ENCODE data around the gene TSSC4. TPM values are rescaled to one million over a fixed set of nuclear protein-coding genes. Genes with fewer than 3 reads are reported as not detected.
"Not testable (repeated sequence)": the region's sequence is repeated elsewhere in the genome, so short reads cannot be mapped to it uniquely, and the experiment has no call there.

Gene TSSC4
- total RNA-seq = 31.4 TPM
- long read RNA-seq, transcript TSSC4-201 (3 exons, 1,686 nt) = major isoform, 23 of 26 reads
- long read RNA-seq, partial matches to known transcripts = 0 of 26 reads
- long read RNA-seq, other reads (novel, unspliced or antisense) = 2 of 26 reads

GRCh38 chr11:2400069-2400761 is at the start of gene TSSC4:
TSS of gene TSSC4 (plus strand) at chr11:2400750. CDS start at chr11:2402634, 1,884 bp downstream.
- ATAC-seq = peak; percentile 94
- intact Hi-C loops (cut with DNase I) = loop anchor here (1.0 to 5.0 kb wide), 3 partner anchors 21 to 213 kb away; no protein-coding TSS in a partner anchor
- peak; percentile 100 for DNase-seq (ENCODE audit: missing footprints)

DNA sequence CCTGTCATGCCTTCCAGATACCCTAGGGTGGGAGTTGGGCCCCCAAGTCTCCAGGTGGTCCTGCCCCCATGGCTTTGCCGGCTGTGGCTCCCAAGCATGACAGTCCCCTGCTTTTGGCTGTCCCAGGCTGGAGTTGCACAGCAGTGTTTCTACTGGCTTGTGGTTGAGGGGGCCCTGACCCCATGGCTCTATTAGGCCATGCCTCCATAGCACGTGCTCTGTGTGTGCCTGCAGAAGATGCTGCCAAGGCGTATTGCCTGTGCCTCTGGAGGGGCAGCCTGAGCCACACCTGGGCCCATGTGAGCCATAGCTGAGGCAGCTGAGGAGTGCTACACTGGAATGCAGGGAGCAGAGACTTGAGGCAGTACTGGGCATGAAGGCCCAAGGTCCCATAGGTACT is 48.8 kb upstream of the TSSC4 start:
- DNase-seq (ENCODE audit: missing footprints) (no peak), ATAC-seq (no peak)
- intact Hi-C loops (cut with DNase I) = no loop called here

DNA sequence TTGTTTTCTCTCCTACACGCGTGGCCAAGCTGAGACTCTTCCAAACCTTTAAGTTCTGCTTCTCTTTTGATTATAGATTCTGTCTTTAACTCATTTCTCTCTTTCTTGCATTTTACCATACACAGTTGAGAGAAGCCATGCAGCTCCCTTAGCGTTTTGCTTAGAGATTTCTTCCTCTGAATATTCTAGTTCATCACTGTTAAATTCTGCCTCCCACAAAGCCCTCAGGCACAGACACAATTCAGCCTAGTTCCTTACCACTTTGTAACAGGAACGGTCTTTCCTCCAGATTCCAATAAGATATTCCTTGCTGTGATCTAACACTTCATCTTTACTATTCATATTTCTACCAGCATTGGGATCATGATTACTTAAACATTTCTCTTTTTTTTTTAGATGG is 48.1 kb upstream of the TSSC4 start:
- ATAC-seq (no peak), DNase-seq (ENCODE audit: missing footprints) (no peak)
- intact Hi-C loops (cut with DNase I) = no loop called here

- ATAC-seq (no peak), DNase-seq (ENCODE audit: missing footprints) (no peak)
- intact Hi-C loops (cut with DNase I) = no loop called here
Observed at GRCh38 chr11:2355000-2355644, 45.4 kb upstream of the TSSC4 start.

- ATAC-seq (no peak), DNase-seq (ENCODE audit: missing footprints) (no peak)
- intact Hi-C loops (cut with DNase I) = no loop called here
Observed at GRCh38 chr11:2357246-2357645, 43.3 kb upstream of the TSSC4 start.

- ATAC-seq; intact Hi-C loops (cut with DNase I): not testable (repeated sequence)
Observed at GRCh38 chr11:2357651-2358050, 42.9 kb upstream of the TSSC4 start.

GRCh38 chr11:2358754-2359442 is 41.7 kb upstream of the TSSC4 start:
- DNase-seq (ENCODE audit: missing footprints) (no peak), ATAC-seq (no peak)
- intact Hi-C loops (cut with DNase I) = no loop called here

More at GRCh38 chr11:2357651-2358050, 42.9 kb upstream of the TSSC4 start:
- not testable (repeated sequence) for DNase-seq (ENCODE audit: missing footprints)

DNA sequence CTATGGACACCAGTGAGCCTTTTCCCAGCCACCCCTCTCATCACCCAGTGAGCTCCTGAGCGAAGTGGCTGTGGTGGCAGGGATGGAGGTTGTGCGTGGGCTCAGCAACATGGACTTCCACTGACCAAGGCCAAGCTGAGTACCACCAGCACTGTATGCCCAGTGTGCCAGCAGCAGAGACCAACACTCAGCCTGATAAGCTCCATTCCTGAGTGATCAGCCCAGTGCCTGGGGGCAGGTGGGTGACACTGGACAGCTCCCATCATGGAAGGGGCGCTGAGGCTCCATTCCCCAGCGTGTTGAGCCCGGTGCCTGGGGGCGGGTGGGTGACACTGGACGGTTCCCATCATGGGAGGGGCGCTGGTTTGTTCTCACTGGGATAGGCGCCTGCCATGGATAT is 41.0 kb upstream of the TSSC4 start:
- intact Hi-C loops (cut with DNase I) = no loop called here
- no peak for ATAC-seq
- no peak for DNase-seq (ENCODE audit: missing footprints)

GRCh38 chr11:2360081-2360642 is 40.4 kb upstream of the TSSC4 start:
- intact Hi-C loops (cut with DNase I) = no loop called here
- no peak for DNase-seq (ENCODE audit: missing footprints)
- no peak for ATAC-seq

- DNase-seq (ENCODE audit: missing footprints) = no peak
- intact Hi-C loops (cut with DNase I) = no loop called here
- ATAC-seq = no peak
Observed at GRCh38 chr11:2361565-2361964, 39.0 kb upstream of the TSSC4 start.

DNA sequence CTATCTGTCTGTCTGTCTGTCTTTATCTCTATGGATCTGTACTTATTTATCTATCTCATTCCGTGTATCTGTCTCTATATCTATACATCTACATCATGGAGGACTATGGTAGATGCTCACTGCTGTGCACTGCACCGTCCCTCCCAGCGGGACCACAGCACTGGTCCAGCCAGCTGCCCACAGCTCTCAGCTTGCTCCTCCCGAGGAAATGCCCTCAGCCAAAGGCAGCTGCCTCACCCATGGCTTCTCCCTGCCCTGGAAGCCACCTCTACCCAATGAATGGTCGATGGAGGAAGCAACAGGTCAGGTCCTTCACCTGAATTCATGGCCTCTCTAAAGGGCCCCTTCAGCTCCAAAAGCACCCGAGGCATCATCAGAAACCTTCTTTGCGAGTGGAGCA is 38.1 kb upstream of the TSSC4 start:
- intact Hi-C loops (cut with DNase I) = no loop called here
- no peak for DNase-seq (ENCODE audit: missing footprints)
- ATAC-seq = no peak

DNA sequence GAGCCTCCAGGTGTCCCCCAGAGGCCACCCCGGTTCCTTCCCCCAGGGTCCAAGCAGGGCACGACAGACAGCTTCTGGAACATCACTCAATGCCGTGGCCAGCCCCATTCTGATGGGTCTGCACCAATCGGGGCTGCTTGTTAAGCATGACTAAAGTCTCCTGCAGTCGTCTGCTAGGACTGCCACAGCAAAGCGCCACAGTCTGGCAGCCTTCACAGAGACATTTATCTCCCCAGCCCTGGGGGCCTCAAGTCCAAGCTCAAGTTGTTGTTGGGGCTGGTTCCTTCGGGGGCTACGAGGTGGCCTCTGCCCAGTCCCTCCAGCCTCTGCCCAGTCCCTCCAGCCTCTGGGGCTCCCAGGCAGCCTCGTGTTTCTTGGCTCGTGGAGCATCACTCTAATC is 37.4 kb upstream of the TSSC4 start:
- no peak for ATAC-seq
- intact Hi-C loops (cut with DNase I) = no loop called here
- DNase-seq (ENCODE audit: missing footprints) = no peak

- ATAC-seq = no peak
- intact Hi-C loops (cut with DNase I) = no loop called here
Observed at GRCh38 chr11:2363577-2364370, 36.8 kb upstream of the TSSC4 start.

GRCh38 chr11:2364386-2364785 is 36.2 kb upstream of the TSSC4 start:
- intact Hi-C loops (cut with DNase I) = not testable (repeated sequence)

More at GRCh38 chr11:2363577-2364370, 36.8 kb upstream of the TSSC4 start:
- DNase-seq (ENCODE audit: missing footprints) = no peak

DNA sequence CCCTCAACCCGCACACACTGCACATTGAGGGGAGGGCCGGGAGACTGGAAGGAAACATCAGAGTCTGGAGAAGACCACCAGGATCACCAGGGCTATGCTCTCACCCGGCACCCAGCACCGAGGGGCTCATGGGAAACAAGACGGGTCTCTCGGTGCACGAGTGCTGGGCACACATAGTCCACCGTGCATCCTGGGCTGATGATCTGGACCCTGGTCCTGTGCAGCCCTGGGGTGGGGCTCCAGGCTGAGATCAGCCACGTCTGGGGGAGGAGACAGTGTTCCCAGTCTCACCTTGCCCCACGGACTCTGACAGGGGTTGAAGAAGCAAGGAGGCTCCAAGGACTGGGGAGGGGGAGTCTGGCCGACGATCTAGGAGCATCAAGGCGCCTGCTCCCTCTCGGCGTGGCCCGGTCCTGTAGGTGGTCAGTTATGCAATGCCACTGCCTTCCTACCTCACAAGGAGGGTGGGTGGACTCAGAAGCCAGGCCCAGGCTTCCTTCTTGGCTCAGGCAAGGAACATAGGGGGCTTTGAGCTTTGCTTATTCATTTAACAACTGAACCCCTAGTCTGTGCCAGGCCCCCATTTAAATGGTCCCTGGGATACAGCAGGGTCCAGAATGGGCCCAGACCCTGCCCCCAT is 34.9 kb upstream of the TSSC4 start:
- DNase-seq (ENCODE audit: missing footprints) = no peak
- no peak for ATAC-seq
- intact Hi-C loops (cut with DNase I) = no loop called here

More at GRCh38 chr11:2364386-2364785, 36.2 kb upstream of the TSSC4 start:
- ATAC-seq; DNase-seq (ENCODE audit: missing footprints): not testable (repeated sequence)

GRCh38 chr11:2366276-2366675 is 34.3 kb upstream of the TSSC4 start:
- DNase-seq (ENCODE audit: missing footprints) (peak; percentile 63), ATAC-seq (no peak)
- intact Hi-C loops (cut with DNase I) = no loop called here

- intact Hi-C loops (cut with DNase I) = no loop called here
- ATAC-seq (no peak), DNase-seq (ENCODE audit: missing footprints) (no peak)
Observed at GRCh38 chr11:2366733-2367132, 33.8 kb upstream of the TSSC4 start.

Data from Right ventricle myocardium inferior (tissue), 1 donor.